Ovary (tissue), 10 donors: ENCODE data around the gene TTC22. TPM values are rescaled to one million over a fixed set of nuclear protein-coding genes. Genes with fewer than 3 reads are reported as not detected.

ENCODE experiments used
- DNase-seq, 5 donors: peaks; one replicate each; pipeline ENCODE4 v3.0.0-alpha.2; 2019 to 2020
- H3K27ac ChIP-seq, 2 donors: fragments of 200-600 bp; one replicate each; pipeline versions ENCODE4 v1.5.1 to v1.8.0; 2019 to 2022
- H3K27me3 ChIP-seq: fragments of 200-600 bp; one replicate; pipeline ENCODE4 v1.8.0; 2022
- H3K36me3 ChIP-seq: fragments of 200-600 bp; sonication (generic); one replicate; pipeline ENCODE4 v1.5.1; 2019
- H3K4me1 ChIP-seq: one replicate; pipeline ENCODE4 v1.8.1; 2013; ENCODE audit warnings: mild to moderate bottlenecking, moderate library complexity; ENCODE audit not compliant: insufficient read depth
- H3K4me3 ChIP-seq: fragments of 200-600 bp; sonication (generic); one replicate; pipeline ENCODE4 v1.5.1; 2017
- H3K9me3 ChIP-seq, 2 donors: fragments of 200-600 bp in 1 of 2; sonication (generic) in 1 of 2; one replicate each; pipeline versions ENCODE4 v1.5.1 to v1.8.1; 2013 to 2019; ENCODE audit warnings: mild to moderate bottlenecking in 1 of 2, moderate library complexity in 1 of 2
- CTCF ChIP-seq, 3 donors: fragments of 450-650 bp in 2 of 3; fragments of 200-600 bp in 1 of 3; IDR thresholded peaks; one replicate each; pipeline versions ENCODE4 v1.5.1 to v1.8.0; 2016 to 2022; ENCODE audit warnings: antibody characterized with exemption in 3 of 3, mild to moderate bottlenecking in 1 of 3
- EP300 ChIP-seq: sonication (generic); formaldehyde crosslinking; IDR thresholded peaks from one replicate; pipeline ENCODE4 v1.6.1; 2017; ENCODE audit warnings: antibody characterized with exemption
- POLR2A ChIP-seq: fragments of 450-650 bp; IDR thresholded peaks from one replicate; pipeline ENCODE4 v1.6.1; 2017; ENCODE audit warnings: antibody characterized with exemption, mild to moderate bottlenecking, moderate library complexity
- WGBS, 3 donors: extraction: QIAGEN DNeasy Blood & Tissue Kit in 1 of 3; methylation state at CpG; one replicate each; pipeline versions ENCODE4 v1.1.5 to v1.1.7; 2013 to 2017; 5-methylcytosine and 5-hydroxymethylcytosine counted together
- intact Hi-C, 4 donors: fragments of 100-400 bp; cut with DNase I; formaldehyde crosslinking; loops; one replicate each; pipeline versions ENCODE4 v1.11.0 to v1.15.1; 2022 to 2023
- long read RNA-seq, 3 donors: library from polyadenylated mRNA in 2 of 3; unstranded in 2 of 3; transcript quantifications; one replicate each; pipeline ENCODE4 v2.0.0 and lab custom pipeline, GENCODE V29; 2021 to 2026
- polyA plus RNA-seq, 2 donors: library from polyadenylated mRNA; stranded (reverse); fragments of 200-250 nt in 1 of 2; fragments of 350-450 nt in 1 of 2; fragmentation: Illumina TruSeq in 1 of 2; extraction: RNeasy Lipid Tissue Mini Kit (QIAGEN cat#74804) in 1 of 2; gene quantifications; one replicate each; pipeline ENCODE4 v1.2.3, GENCODE V29; 2013 to 2014
- total RNA-seq, 7 donors: library from RNA; depleted of rRNA in 2 of 7; stranded (reverse); fragments of >200 nt in 2 of 7; fragmentation: NEBNext Ultra II Directional in 3 of 7; extraction: Animal tissue kit (Norgen Biotek cat#: 25700) in 3 of 7; gene quantifications; one replicate each; pipeline versions ENCODE4 v1.1.0 to v1.2.4, GENCODE V29; 2016 to 2023
- donor health status: DM: no; HTN: no; CAD: no; lungs with moderate emphysema.
- donor health status: DM: no; HTN: no; CAD: no.
- donor health status: Bipolar disorder and iron deficiency.
- donor health status: DM: yes; HTN: yes; CAD: no.
- donor health status: DM: no; HTN: no; CAD: no.
- donor health status: DM: yes; HTN: yes; CAD: no.

Gene TTC22
- 1 to 10 TPM in 4 of 7 donors, under 1 TPM in 3; 0.13 to 9.1 (median 1.1) TPM for total RNA-seq
- under 1 TPM; 0.21 to 0.47 TPM for polyA plus RNA-seq
- long read RNA-seq, donor 1 = 0 reads
- long read RNA-seq, donor 2, partial matches to known transcripts = 0 of 1 reads
- long read RNA-seq, donor 2, other reads (novel, unspliced or antisense) = 0 of 1 reads
- long read RNA-seq, donor 3, partial matches to known transcripts = 0 of 2 reads
- long read RNA-seq, donor 3, other reads (novel, unspliced or antisense) = 1 of 2 reads

- 4 to 9% (median 8%) methylated on average over 45 to 58 of the region's 58 CpGs for WGBS, 3 donors
- Histone ChIP-seq H3K36me3 (no peaks in the 10 kb centered on the region), H3K27me3 (no peaks in the 10 kb centered on the region), H3K4me3 (peak within 1 kb of the TSS; percentile 38), H3K27ac (no peak within 1 kb of the TSS), H3K4me1 (no peaks in the 10 kb centered on the region), H3K9me3 (no peaks in the 10 kb centered on the region)
- DNase-seq = peak in 3 of 5 donors; percentile 34 to 57 (median 44)
- TF ChIP-seq CTCF (IDR thresholded peaks at IDR 0.05) (no peak), EP300 (no peak), POLR2A (no peak)
- intact Hi-C loops = loop anchor here (10.0 kb wide), 5 partner anchors 306 to 946 kb away; no protein-coding TSS in a partner anchor
Observed at GRCh38 chr1:54800899-54801759, at the start of gene TTC22. Gene TTC22, minus strand, starts transcription at chr1:54801323. Its CDS starts 160 bp downstream, at chr1:54801163.

GRCh38 chr1:54850737-54851136 is 49.6 kb upstream of the TTC22 start:
- intact Hi-C loops = no loop called here
- TF ChIP-seq CTCF (IDR thresholded peaks at IDR 0.05) (no peak), POLR2A (no peak), EP300 (no peak)
- H3K9me3 ChIP-seq = no peaks in the 10 kb centered on the region
- whole genome bisulfite sequencing, 3 donors = 52 to 61% (median 57%) methylated on average over 9 of the region's 9 CpGs
- peak in 2 of 5 donors; percentile 15 to 47 for DNase-seq
- H3K27me3 ChIP-seq = no peaks in the 10 kb centered on the region
- no peak overlapping the region for H3K27ac ChIP-seq
- H3K36me3 ChIP-seq = no peaks in the 10 kb centered on the region
- no peaks in the 10 kb centered on the region for H3K4me1 ChIP-seq
- H3K4me3 ChIP-seq = no peak overlapping the region

- H3K27me3 ChIP-seq = no peaks in the 10 kb centered on the region
- H3K27ac ChIP-seq = no peak overlapping the region
- no peaks in the 10 kb centered on the region for H3K9me3 ChIP-seq
- peak in 1 of 5 donors; percentile 31 for DNase-seq
- TF ChIP-seq EP300 (no peak), CTCF (IDR thresholded peaks at IDR 0.05) (no peak), POLR2A (no peak)
- intact Hi-C loops = no loop called here
- no peaks in the 10 kb centered on the region for H3K36me3 ChIP-seq
- H3K4me1 ChIP-seq = no peaks in the 10 kb centered on the region
- no peak overlapping the region for H3K4me3 ChIP-seq
- WGBS, 3 donors = 46 to 55% (median 50%) methylated on average over 5 of the region's 5 CpGs
Observed at GRCh38 chr1:54850069-54850730, 49.1 kb upstream of the TTC22 start.

- WGBS, 3 donors = 86 to 91% (median 89%) methylated on average over 6 of the region's 6 CpGs
- Histone ChIP-seq H3K4me3 (no peak overlapping the region), H3K27ac (no peak overlapping the region), H3K4me1 (no peaks in the 10 kb centered on the region), H3K9me3 (no peaks in the 10 kb centered on the region), H3K27me3 (no peaks in the 10 kb centered on the region), H3K36me3 (no peaks in the 10 kb centered on the region)
- intact Hi-C loops = no loop called here
- TF ChIP-seq POLR2A = no peak
- no peak for TF ChIP-seq CTCF (IDR thresholded peaks at IDR 0.05)
- TF ChIP-seq EP300 = no peak
- DNase-seq = peak in 1 of 5 donors; percentile 14
Observed at GRCh38 chr1:54849219-54850068, 48.3 kb upstream of the TTC22 start.
